HepG2 (cell line): ENCODE data around the gene HDHD3. TPM values are rescaled to one million over a fixed set of nuclear protein-coding genes. Genes with fewer than 3 reads are reported as not detected.

Source experiments
- AHR ChIP-seq: IDR thresholded peaks from 2 replicates; pipeline ENCODE4 v1.6.1; 2018; ENCODE audit warnings: missing genetic modification reagents, missing compliant biosample characterization
- CBFB ChIP-seq: sonication (generic); formaldehyde crosslinking; IDR thresholded peaks from 2 replicates; pipeline ENCODE4 v1.4.0; 2020; ENCODE audit warnings: missing genetic modification reagents
- DMAP1 ChIP-seq: IDR thresholded peaks from 2 replicates; pipeline ENCODE4 v1.6.1; 2016
- FIP1L1 ChIP-seq: fragments of 200-400 bp; formaldehyde crosslinking; IDR thresholded peaks from 2 replicates; pipeline ENCODE4 v1.6.1; 2018; ENCODE audit warnings: low read depth, mild to moderate bottlenecking, low read length, moderate library complexity, borderline replicate concordance; ENCODE audit not compliant: insufficient read depth
- HMGXB4 ChIP-seq, 2 experiments: sonication (generic) in 1 of 2; formaldehyde crosslinking in 1 of 2; IDR thresholded peaks; 2 replicates each; pipeline versions ENCODE4 v1.4.0 to v1.6.1; 2018 to 2020; ENCODE audit warnings: missing genetic modification reagents in 2 of 2, borderline replicate concordance in 1 of 2, low read depth in 1 of 2, mild to moderate bottlenecking in 1 of 2, missing biosample characterization in 1 of 2
- HOXA5 ChIP-seq: sonication (generic); formaldehyde crosslinking; IDR thresholded peaks from 2 replicates; pipeline ENCODE4 v1.4.0; 2020; ENCODE audit warnings: missing genetic modification reagents
- JARID2 ChIP-seq: sonication (generic); formaldehyde crosslinking; IDR thresholded peaks from 2 replicates; pipeline ENCODE4 v1.8.1; 2023; ENCODE audit warnings: missing genetic modification reagents, inconsistent platforms; ENCODE audit not compliant: insufficient replicate concordance
- KMT2B ChIP-seq: IDR thresholded peaks from 2 replicates; pipeline ENCODE4 v1.6.1; 2016; ENCODE audit warnings: missing genetic modification reagents, missing compliant biosample characterization
- NCOA5 ChIP-seq: sonication (generic); formaldehyde crosslinking; IDR thresholded peaks from 2 replicates; pipeline ENCODE4 v1.4.0; 2020; ENCODE audit warnings: missing genetic modification reagents
- ZBTB14 ChIP-seq: sonication (generic); formaldehyde crosslinking; IDR thresholded peaks from 2 replicates; pipeline ENCODE4 v1.4.0; 2020; ENCODE audit warnings: missing genetic modification reagents
- ZNF232 ChIP-seq: sonication (generic); formaldehyde crosslinking; IDR thresholded peaks from 2 replicates; pipeline ENCODE4 v1.4.0; 2020; ENCODE audit warnings: missing genetic modification reagents, borderline replicate concordance
- ZNF33A ChIP-seq: sonication (generic); formaldehyde crosslinking; IDR thresholded peaks from 2 replicates; pipeline ENCODE4 v1.5.1; 2020; ENCODE audit warnings: missing genetic modification reagents, mild to moderate bottlenecking, moderate library complexity, borderline replicate concordance
- ZNF644 ChIP-seq: IDR thresholded peaks from 2 replicates; pipeline ENCODE4 v1.6.1; 2016; ENCODE audit warnings: low read depth
- ZNF784 ChIP-seq: sonication (generic); formaldehyde crosslinking; IDR thresholded peaks from 2 replicates; pipeline ENCODE4 v1.5.1; 2020; ENCODE audit warnings: missing genetic modification reagents, mild to moderate bottlenecking, borderline replicate concordance
- polyA plus RNA-seq, 8 experiments: library from polyadenylated mRNA; depleted of rRNA in 3 of 8; stranded (reverse) in 7 of 8; unstranded in 1 of 8; fragments of >200 nt; fragmentation: Illumina TruSeq in 4 of 8; extraction: Trizol in 4 of 8; gene quantifications; 2 replicates each; pipeline versions ENCODE4 v1.2.1 to v1.2.3, GENCODE V29; 2011 to 2016; ENCODE audit warnings: low read depth in 4 of 8, missing spikeins in 1 of 8, mixed read lengths in 1 of 8; ENCODE audit not compliant: insufficient read depth in 1 of 8
- total RNA-seq, 5 experiments: library from RNA; depleted of rRNA; stranded (reverse); fragments of >200 nt; fragmentation: Illumina TruSeq; extraction: Trizol; gene quantifications; 2 replicates each; pipeline ENCODE4 v1.2.3, GENCODE V29; 2016; ENCODE audit warnings: low read depth in 1 of 5
- TF ChIP-seq, protein P1 (sequence below): sonication (generic); formaldehyde crosslinking; IDR thresholded peaks from 2 replicates; pipeline ENCODE4 v1.9.0; 2021; ENCODE audit warnings: missing genetic modification reagents, borderline replicate concordance
- TF ChIP-seq, protein P2 (sequence below): sonication (generic); formaldehyde crosslinking; IDR thresholded peaks from 2 replicates; pipeline ENCODE4 v1.9.0; 2021; ENCODE audit warnings: missing genetic modification reagents, mild to moderate bottlenecking, borderline replicate concordance
- TF ChIP-seq, protein P3 (sequence below): sonication (generic); formaldehyde crosslinking; IDR thresholded peaks from 2 replicates; pipeline ENCODE4 v1.4.0; 2020; ENCODE audit warnings: missing genetic modification reagents, mild to moderate bottlenecking, borderline replicate concordance
- TF ChIP-seq, protein P4 (sequence below): sonication (generic); formaldehyde crosslinking; IDR thresholded peaks from 2 replicates; pipeline ENCODE4 v1.5.1; 2020; ENCODE audit warnings: missing genetic modification reagents, mild to moderate bottlenecking, borderline replicate concordance

The HDHD3 gene
- total and polyA plus RNA-seq, 2 of the 13 experiments (the other 11 are each of a cell fraction or from before 2014, with no cell fraction given): 23.1 to 38.5 TPM

- TF ChIP-seq, protein P1, sequence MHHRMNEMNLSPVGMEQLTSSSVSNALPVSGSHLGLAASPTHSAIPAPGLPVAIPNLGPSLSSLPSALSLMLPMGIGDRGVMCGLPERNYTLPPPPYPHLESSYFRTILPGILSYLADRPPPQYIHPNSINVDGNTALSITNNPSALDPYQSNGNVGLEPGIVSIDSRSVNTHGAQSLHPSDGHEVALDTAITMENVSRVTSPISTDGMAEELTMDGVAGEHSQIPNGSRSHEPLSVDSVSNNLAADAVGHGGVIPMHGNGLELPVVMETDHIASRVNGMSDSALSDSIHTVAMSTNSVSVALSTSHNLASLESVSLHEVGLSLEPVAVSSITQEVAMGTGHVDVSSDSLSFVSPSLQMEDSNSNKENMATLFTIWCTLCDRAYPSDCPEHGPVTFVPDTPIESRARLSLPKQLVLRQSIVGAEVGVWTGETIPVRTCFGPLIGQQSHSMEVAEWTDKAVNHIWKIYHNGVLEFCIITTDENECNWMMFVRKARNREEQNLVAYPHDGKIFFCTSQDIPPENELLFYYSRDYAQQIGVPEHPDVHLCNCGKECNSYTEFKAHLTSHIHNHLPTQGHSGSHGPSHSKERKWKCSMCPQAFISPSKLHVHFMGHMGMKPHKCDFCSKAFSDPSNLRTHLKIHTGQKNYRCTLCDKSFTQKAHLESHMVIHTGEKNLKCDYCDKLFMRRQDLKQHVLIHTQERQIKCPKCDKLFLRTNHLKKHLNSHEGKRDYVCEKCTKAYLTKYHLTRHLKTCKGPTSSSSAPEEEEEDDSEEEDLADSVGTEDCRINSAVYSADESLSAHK (CRISPR knock-in tag): 0 out of 2 replicates have a peak, but pooled peaks have one; percentile 67
- TF ChIP-seq, protein P2, sequence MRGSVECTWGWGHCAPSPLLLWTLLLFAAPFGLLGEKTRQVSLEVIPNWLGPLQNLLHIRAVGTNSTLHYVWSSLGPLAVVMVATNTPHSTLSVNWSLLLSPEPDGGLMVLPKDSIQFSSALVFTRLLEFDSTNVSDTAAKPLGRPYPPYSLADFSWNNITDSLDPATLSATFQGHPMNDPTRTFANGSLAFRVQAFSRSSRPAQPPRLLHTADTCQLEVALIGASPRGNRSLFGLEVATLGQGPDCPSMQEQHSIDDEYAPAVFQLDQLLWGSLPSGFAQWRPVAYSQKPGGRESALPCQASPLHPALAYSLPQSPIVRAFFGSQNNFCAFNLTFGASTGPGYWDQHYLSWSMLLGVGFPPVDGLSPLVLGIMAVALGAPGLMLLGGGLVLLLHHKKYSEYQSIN: no peak
- TF ChIP-seq KMT2B (CRISPR knock-in tag): peak; percentile 93
- peak; percentile 95 for TF ChIP-seq HOXA5 (CRISPR knock-in tag)
- peak; percentile 64 for TF ChIP-seq AHR
- TF ChIP-seq ZNF33A (CRISPR knock-in tag): peak; percentile 91; the same call in 1 of the 2 replicates
- TF ChIP-seq, protein P3, sequence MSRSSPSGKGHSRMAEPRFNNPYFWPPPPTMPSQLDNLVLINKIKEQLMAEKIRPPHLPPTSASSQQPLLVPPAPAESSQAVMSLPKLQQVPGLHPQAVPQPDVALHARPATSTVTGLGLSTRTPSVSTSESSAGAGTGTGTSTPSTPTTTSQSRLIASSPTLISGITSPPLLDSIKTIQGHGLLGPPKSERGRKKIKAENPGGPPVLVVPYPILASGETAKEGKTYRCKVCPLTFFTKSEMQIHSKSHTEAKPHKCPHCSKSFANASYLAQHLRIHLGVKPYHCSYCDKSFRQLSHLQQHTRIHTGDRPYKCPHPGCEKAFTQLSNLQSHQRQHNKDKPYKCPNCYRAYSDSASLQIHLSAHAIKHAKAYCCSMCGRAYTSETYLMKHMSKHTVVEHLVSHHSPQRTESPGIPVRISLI (CRISPR knock-in tag): peak; percentile 62; the same call in 1 of the 2 replicates
- TF ChIP-seq FIP1L1: 0 out of 2 replicates have a peak, but pooled peaks have one; percentile 35
- TF ChIP-seq ZNF232 (CRISPR knock-in tag): 0 out of 2 replicates have a peak, but pooled peaks have one; percentile 58
- TF ChIP-seq HMGXB4 (CRISPR knock-in tag; IDR thresholded peaks at IDR 0.05; ENCODE audit: borderline replicate concordance in 1 of 2, low read depth in 1 of 2): peak in 1 of 2 experiments; percentile 94
- peak; percentile 88 for TF ChIP-seq DMAP1 (CRISPR knock-in tag)
- TF ChIP-seq, protein P4, sequence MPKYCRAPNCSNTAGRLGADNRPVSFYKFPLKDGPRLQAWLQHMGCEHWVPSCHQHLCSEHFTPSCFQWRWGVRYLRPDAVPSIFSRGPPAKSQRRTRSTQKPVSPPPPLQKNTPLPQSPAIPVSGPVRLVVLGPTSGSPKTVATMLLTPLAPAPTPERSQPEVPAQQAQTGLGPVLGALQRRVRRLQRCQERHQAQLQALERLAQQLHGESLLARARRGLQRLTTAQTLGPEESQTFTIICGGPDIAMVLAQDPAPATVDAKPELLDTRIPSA: 0 out of 2 replicates have a peak, but pooled peaks have one; percentile 1
- TF ChIP-seq ZBTB14: peak; percentile 49; the same call in 1 of the 2 replicates
- TF ChIP-seq JARID2 (CRISPR knock-in tag): peak; percentile 45
- 0 out of 2 replicates have a peak, but pooled peaks have one; percentile 76 for TF ChIP-seq ZNF784 (CRISPR knock-in tag)
- peak; percentile 87 for TF ChIP-seq CBFB (CRISPR knock-in tag)
- TF ChIP-seq NCOA5 (CRISPR knock-in tag): no peak
- TF ChIP-seq ZNF644 (CRISPR knock-in tag): peak; percentile 43; the same call in 1 of the 2 replicates
Observed at GRCh38 chr9:113340011-113340699, 36.6 kb downstream of the HDHD3 start, which contains the start of gene WDR31 (continued).
